Neural progenitor cell (in vitro differentiated cells): ENCODE measurements around the gene XIAP. TPM values are rescaled to one million over a fixed set of nuclear protein-coding genes. Genes with fewer than 3 reads are reported as not detected.
A peak's percentile ranks its signal among the peaks of the same experiment; 100 is the strongest.
"Not testable (repeated sequence)": the region's sequence is repeated elsewhere in the genome, so short reads cannot be mapped to it uniquely, and the experiment has no call there.

Experiments used
- DNase-seq: peaks from one replicate; pipeline ENCODE4 v3.0.0-alpha.2; 2016; ENCODE audit warnings: low spot score
- H2AFZ ChIP-seq: fragments of 200-600 bp; sonication (generic); replicated peaks from 2 replicates; pipeline ENCODE4 v1.6.1; 2016; ENCODE audit warnings: antibody characterized with exemption
- H3F3A ChIP-seq: fragments of 200-600 bp; sonication (generic); 2 replicates; pipeline ENCODE4 v1.6.1; 2016; ENCODE audit warnings: antibody characterized with exemption, low read depth
- H3K27ac ChIP-seq: fragments of 200-600 bp; sonication (generic); 2 replicates; pipeline ENCODE4 v1.5.1; 2016; ENCODE audit warnings: mild to moderate bottlenecking
- H3K27me3 ChIP-seq: fragments of 200-600 bp; sonication (generic); 2 replicates; pipeline ENCODE4 v1.6.1; 2016; ENCODE audit warnings: mild to moderate bottlenecking, moderate library complexity
- H3K36me3 ChIP-seq: fragments of 200-600 bp; sonication (generic); 2 replicates; pipeline ENCODE4 v1.5.1; 2016
- H3K4me1 ChIP-seq: fragments of 200-600 bp; sonication (generic); 2 replicates; pipeline ENCODE4 v1.6.1; 2016; ENCODE audit warnings: mixed run types
- H3K4me2 ChIP-seq: fragments of 200-600 bp; sonication (generic); 2 replicates; pipeline ENCODE4 v1.6.1; 2016
- H3K4me3 ChIP-seq: fragments of 200-600 bp; sonication (generic); 2 replicates; pipeline ENCODE4 v1.5.1; 2016
- H3K79me2 ChIP-seq: fragments of 200-600 bp; sonication (generic); 2 replicates; pipeline ENCODE4 v1.6.1; 2016; ENCODE audit warnings: low read depth
- H3K9ac ChIP-seq: fragments of 200-600 bp; sonication (generic); 2 replicates; pipeline ENCODE4 v1.6.1; 2016
- H3K9me3 ChIP-seq: fragments of 200-600 bp; sonication (generic); 2 replicates; pipeline ENCODE4 v1.5.1; 2016; ENCODE audit warnings: low read depth
- H4K20me1 ChIP-seq: fragments of 200-600 bp; sonication (generic); 2 replicates; pipeline ENCODE4 v1.6.1; 2016; ENCODE audit warnings: low read depth
- H3K27ac Mint-ChIP-seq: 3 replicates; pipeline ENCODE4 v1.8.0; 2021; ENCODE audit warnings: mixed read lengths
- H3K27me3 Mint-ChIP-seq: 2 replicates; pipeline ENCODE4 v1.8.0; 2022; ENCODE audit warnings: low read depth, mild to moderate bottlenecking, inconsistent platforms, moderate library complexity, mixed read lengths; ENCODE audit not compliant: insufficient read depth
- H3K36me3 Mint-ChIP-seq: 3 replicates; pipeline ENCODE4 v1.8.0; 2021; ENCODE audit warnings: mixed read lengths
- H3K4me1 Mint-ChIP-seq: 3 replicates; pipeline ENCODE4 v1.8.0; 2021; ENCODE audit warnings: mixed read lengths
- H3K4me3 Mint-ChIP-seq: 3 replicates; pipeline ENCODE4 v1.8.0; 2021; ENCODE audit warnings: mild to moderate bottlenecking, moderate library complexity, mixed read lengths
- H3K9me3 Mint-ChIP-seq: 3 replicates; pipeline ENCODE4 v1.8.0; 2020; ENCODE audit warnings: mixed read lengths
- EZH2 ChIP-seq: fragments of 200-600 bp; sonication (generic); IDR thresholded peaks from 2 replicates; pipeline ENCODE4 v1.6.1; 2017; ENCODE audit warnings: antibody characterized with exemption, mild to moderate bottlenecking, moderate library complexity
- EZH2phosphoT487 ChIP-seq: fragments of 200-600 bp; sonication (generic); IDR thresholded peaks from 2 replicates; pipeline ENCODE4 v1.6.1; 2017; ENCODE audit warnings: antibody characterized with exemption
- total RNA-seq: library from RNA; depleted of rRNA; stranded (reverse); fragments of >200 nt; gene quantifications from 2 replicates; pipeline ENCODE4 v1.2.3, GENCODE V29; 2015; ENCODE audit warnings: low replicate concordance
- TF ChIP-seq, protein P1 (sequence below): fragments of 200-600 bp; sonication (generic); IDR thresholded peaks from 2 replicates; pipeline ENCODE4 v1.5.1; 2017; ENCODE audit warnings: antibody characterized with exemption, mild to moderate bottlenecking

Gene XIAP
- total RNA-seq, 1 donor from 2014 or later: 44.6 TPM

DNA sequence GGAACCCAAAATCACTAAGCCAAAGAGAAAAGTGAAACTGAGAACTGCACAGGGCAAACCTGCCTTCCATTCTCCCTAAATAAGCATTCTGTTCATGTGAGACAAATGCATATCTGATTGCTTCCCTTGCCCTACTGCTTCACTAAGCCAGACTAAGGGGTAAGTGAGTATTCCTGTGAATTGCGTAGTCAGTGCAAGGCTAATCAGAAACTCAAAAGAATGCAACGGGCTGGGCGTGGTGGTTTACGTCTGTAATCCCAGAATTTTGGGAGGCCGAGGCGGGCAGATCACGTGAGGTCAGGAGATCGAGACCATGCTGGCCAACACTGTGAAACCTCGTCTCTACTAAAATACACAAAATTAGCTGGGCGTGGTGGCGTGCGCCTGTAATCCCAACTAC lies 10.8 kb upstream of the XIAP start:
- H4K20me1 ChIP-seq: no peaks in the 10 kb centered on the region
- Mint-ChIP-seq H3K36me3 (no peaks in the 10 kb centered on the region), H3K27ac (no peak overlapping the region), H3K27me3 (peaks cover 6% of the 10 kb centered on the region), H3K9me3 (peaks cover 2% of the 10 kb centered on the region), H3K4me3 (no peak overlapping the region), H3K4me1 (peaks cover 12% of the 10 kb centered on the region)
- H3K9me3 ChIP-seq: no peaks in the 10 kb centered on the region
- TF ChIP-seq, protein P1, sequence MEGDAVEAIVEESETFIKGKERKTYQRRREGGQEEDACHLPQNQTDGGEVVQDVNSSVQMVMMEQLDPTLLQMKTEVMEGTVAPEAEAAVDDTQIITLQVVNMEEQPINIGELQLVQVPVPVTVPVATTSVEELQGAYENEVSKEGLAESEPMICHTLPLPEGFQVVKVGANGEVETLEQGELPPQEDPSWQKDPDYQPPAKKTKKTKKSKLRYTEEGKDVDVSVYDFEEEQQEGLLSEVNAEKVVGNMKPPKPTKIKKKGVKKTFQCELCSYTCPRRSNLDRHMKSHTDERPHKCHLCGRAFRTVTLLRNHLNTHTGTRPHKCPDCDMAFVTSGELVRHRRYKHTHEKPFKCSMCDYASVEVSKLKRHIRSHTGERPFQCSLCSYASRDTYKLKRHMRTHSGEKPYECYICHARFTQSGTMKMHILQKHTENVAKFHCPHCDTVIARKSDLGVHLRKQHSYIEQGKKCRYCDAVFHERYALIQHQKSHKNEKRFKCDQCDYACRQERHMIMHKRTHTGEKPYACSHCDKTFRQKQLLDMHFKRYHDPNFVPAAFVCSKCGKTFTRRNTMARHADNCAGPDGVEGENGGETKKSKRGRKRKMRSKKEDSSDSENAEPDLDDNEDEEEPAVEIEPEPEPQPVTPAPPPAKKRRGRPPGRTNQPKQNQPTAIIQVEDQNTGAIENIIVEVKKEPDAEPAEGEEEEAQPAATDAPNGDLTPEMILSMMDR: no peak
- TF ChIP-seq EZH2phosphoT487: no peak
- no peak for TF ChIP-seq EZH2
- no peak overlapping the region for H3K4me2 ChIP-seq
- no peaks in the 10 kb centered on the region for H3K36me3 ChIP-seq
- no peaks in the 10 kb centered on the region for H3K27me3 ChIP-seq
- H2AFZ ChIP-seq: no peak overlapping the region
- no peak overlapping the region for H3K4me3 ChIP-seq
- no peak overlapping the region for H3K27ac ChIP-seq
- no peaks in the 10 kb centered on the region for H3F3A ChIP-seq
- no peak for DNase-seq
- H3K9ac ChIP-seq: no peak overlapping the region
- H3K4me1 ChIP-seq: no peaks in the 10 kb centered on the region
- H3K79me2 ChIP-seq: no peaks in the 10 kb centered on the region

DNA sequence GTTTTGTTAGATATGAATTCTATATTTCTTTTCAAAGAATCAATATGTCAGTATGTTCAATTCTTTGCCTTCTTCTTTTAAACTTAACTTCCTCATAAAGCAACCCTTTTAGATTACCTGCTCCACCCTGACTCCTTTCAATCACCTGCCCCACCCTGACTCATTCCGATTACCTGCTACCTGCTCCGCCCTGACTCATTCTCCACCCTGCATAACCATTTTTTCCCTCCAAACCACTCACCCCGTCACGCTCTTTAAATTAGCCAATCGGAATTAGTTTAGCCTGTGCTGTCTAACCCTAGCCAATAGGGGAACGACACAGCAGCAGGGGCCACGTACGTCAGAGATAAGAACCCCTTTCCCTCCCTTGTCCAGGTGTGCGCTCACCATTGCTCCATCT lies 9.9 kb upstream of the XIAP start:
- not testable (repeated sequence) for H3F3A ChIP-seq, H3K4me3 Mint-ChIP-seq, H3K9ac ChIP-seq, H3K4me2 ChIP-seq, H3K4me1 ChIP-seq, H3K27me3 ChIP-seq, H4K20me1 ChIP-seq, H3K9me3 Mint-ChIP-seq, H3K27ac ChIP-seq, DNase-seq, H3K27me3 Mint-ChIP-seq, H3K36me3 Mint-ChIP-seq, H3K4me3 ChIP-seq, H3K79me2 ChIP-seq, H3K36me3 ChIP-seq, H3K27ac Mint-ChIP-seq, H2AFZ ChIP-seq, H3K9me3 ChIP-seq
- H3K4me1 Mint-ChIP-seq: peaks cover 15% of the 10 kb centered on the region

DNA sequence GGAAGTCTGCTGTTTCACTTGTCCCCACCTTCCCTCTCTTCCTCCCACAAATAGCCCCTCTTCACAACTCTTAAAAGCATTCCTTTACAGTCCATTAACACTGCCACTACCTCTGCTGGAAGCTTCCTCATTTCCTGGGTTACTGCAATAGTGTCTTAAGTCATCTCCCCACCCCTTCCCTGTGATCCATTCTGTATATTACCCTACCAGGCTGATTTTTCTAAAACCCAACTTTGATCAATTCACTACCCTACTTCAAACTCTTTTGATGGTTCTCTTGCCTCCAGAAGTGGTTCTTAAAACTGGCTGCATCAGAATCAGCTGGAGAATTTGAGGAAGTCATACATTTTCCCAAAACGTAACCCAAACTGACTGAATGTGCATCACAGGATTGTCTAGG lies 8.8 kb upstream of the XIAP start:
- no peaks in the 10 kb centered on the region for H3F3A ChIP-seq
- Mint-ChIP-seq H3K9me3 (peaks cover 2% of the 10 kb centered on the region), H3K4me1 (peaks cover 15% of the 10 kb centered on the region), H3K36me3 (no peaks in the 10 kb centered on the region), H3K27me3 (peaks cover 6% of the 10 kb centered on the region), H3K27ac (peak overlapping the region; percentile 7), H3K4me3 (no peak overlapping the region)
- H3K27me3 ChIP-seq: no peaks in the 10 kb centered on the region
- H3K27ac ChIP-seq: no peak overlapping the region
- no peak overlapping the region for H3K4me2 ChIP-seq
- no peak for DNase-seq
- no peaks in the 10 kb centered on the region for H3K79me2 ChIP-seq
- no peaks in the 10 kb centered on the region for H3K36me3 ChIP-seq
- no peaks in the 10 kb centered on the region for H3K4me1 ChIP-seq
- H2AFZ ChIP-seq: no peak overlapping the region
- no peaks in the 10 kb centered on the region for H4K20me1 ChIP-seq
- TF ChIP-seq EZH2phosphoT487: no peak
- no peak overlapping the region for H3K9ac ChIP-seq
- H3K9me3 ChIP-seq: no peaks in the 10 kb centered on the region
- H3K4me3 ChIP-seq: no peak overlapping the region

DNA sequence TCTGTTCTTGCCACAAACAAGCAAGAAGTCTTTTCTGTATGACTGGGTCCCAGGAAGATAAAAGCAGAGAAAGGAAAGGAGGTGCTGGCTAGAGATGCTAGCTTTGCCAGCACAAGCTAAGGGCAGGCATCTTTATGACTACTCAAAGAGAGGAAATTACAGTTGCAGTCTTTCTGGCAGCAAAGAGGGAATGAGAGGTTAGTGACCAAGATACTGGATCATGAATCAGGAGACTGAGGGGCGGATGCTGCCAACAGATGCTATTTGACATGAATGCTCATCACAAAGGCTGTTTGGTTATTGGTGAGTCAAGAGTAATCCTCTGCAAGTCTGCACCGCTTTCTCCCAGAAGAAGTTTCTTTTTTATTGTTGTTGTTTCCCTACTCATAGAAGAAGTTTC lies 5.5 kb upstream of the XIAP start:
- DNase-seq: no peak
- H3K9ac ChIP-seq: no peak overlapping the region
- no peaks in the 10 kb centered on the region for H3K79me2 ChIP-seq
- peaks cover 5% of the 10 kb centered on the region for H3K4me1 ChIP-seq
- H3K36me3 Mint-ChIP-seq: no peaks in the 10 kb centered on the region
- no peaks in the 10 kb centered on the region for H3K9me3 ChIP-seq
- peaks cover 26% of the 10 kb centered on the region for H3K4me1 Mint-ChIP-seq
- H3K27ac Mint-ChIP-seq: no peak overlapping the region
- H2AFZ ChIP-seq: no peak overlapping the region
- no peak overlapping the region for H3K4me3 Mint-ChIP-seq
- no peak overlapping the region for H3K27ac ChIP-seq
- TF ChIP-seq, protein P1: no peak
- no peak for TF ChIP-seq EZH2phosphoT487
- TF ChIP-seq EZH2: no peak
- H4K20me1 ChIP-seq: no peaks in the 10 kb centered on the region
- H3K4me3 ChIP-seq: no peak overlapping the region
- no peaks in the 10 kb centered on the region for H3K36me3 ChIP-seq
- H3K4me2 ChIP-seq: no peak overlapping the region
- peaks cover 4% of the 10 kb centered on the region for H3K27me3 Mint-ChIP-seq
- no peaks in the 10 kb centered on the region for H3K9me3 Mint-ChIP-seq
- H3F3A ChIP-seq: peaks cover 5% of the 10 kb centered on the region
- no peaks in the 10 kb centered on the region for H3K27me3 ChIP-seq
